HEK293 (cell line): ENCODE data around the gene AP1S1.
A peak's percentile ranks its signal among the peaks of the same experiment; 100 is the strongest.

Source experiments
- FEZF1 ChIP-seq: fragments of 450-650 bp; formaldehyde crosslinking; IDR thresholded peaks from 2 replicates; pipeline ENCODE4 v1.5.1; 2016; ENCODE audit warnings: missing biosample characterization, missing genetic modification characterization
- HIC1 ChIP-seq: fragments of 450-650 bp; formaldehyde crosslinking; IDR thresholded peaks from 2 replicates; pipeline ENCODE4 v1.5.1; 2016; ENCODE audit warnings: missing biosample characterization, missing genetic modification characterization
- KLF16 ChIP-seq: fragments of 450-650 bp; formaldehyde crosslinking; IDR thresholded peaks from 2 replicates; pipeline ENCODE4 v1.5.1; 2017; ENCODE audit warnings: missing biosample characterization, missing genetic modification characterization
- OVOL3 ChIP-seq: fragments of 450-650 bp; formaldehyde crosslinking; IDR thresholded peaks from 2 replicates; pipeline ENCODE4 v1.5.1; 2016; ENCODE audit warnings: missing biosample characterization, missing genetic modification characterization
- SETDB1 ChIP-seq: IDR thresholded peaks from one replicate; pipeline ENCODE4 v1.6.1; 2017; ENCODE audit warnings: mild to moderate bottlenecking, low read length, moderate library complexity, mixed read lengths; ENCODE audit not compliant: insufficient read length
- TCF7L2 ChIP-seq: IDR thresholded peaks from 2 replicates; pipeline ENCODE4 v1.6.1; 2011; ENCODE audit warnings: low read depth, mild to moderate bottlenecking, inconsistent platforms, low read length, moderate library complexity, borderline replicate concordance
- WT1 ChIP-seq: fragments of 450-650 bp; formaldehyde crosslinking; IDR thresholded peaks from 2 replicates; pipeline ENCODE4 v1.5.1; 2016; ENCODE audit warnings: missing biosample characterization, missing genetic modification characterization
- ZBTB10 ChIP-seq: fragments of 450-650 bp; formaldehyde crosslinking; IDR thresholded peaks from 2 replicates; pipeline ENCODE4 v1.5.1; 2016; ENCODE audit warnings: missing biosample characterization, missing genetic modification characterization
- ZEB2 ChIP-seq: fragments of 450-650 bp; formaldehyde crosslinking; IDR thresholded peaks from 2 replicates; pipeline ENCODE4 v1.5.1; 2016; ENCODE audit warnings: missing biosample characterization, missing genetic modification characterization
- ZFP41 ChIP-seq: fragments of 450-650 bp; formaldehyde crosslinking; IDR thresholded peaks from 2 replicates; pipeline ENCODE4 v1.5.1; 2016; ENCODE audit warnings: missing biosample characterization, missing genetic modification characterization, borderline replicate concordance
- ZFP69B ChIP-seq: fragments of 450-650 bp; formaldehyde crosslinking; IDR thresholded peaks from 2 replicates; pipeline ENCODE4 v1.5.1; 2016; ENCODE audit warnings: missing biosample characterization, missing genetic modification characterization
- ZNF148 ChIP-seq: fragments of 450-650 bp; formaldehyde crosslinking; IDR thresholded peaks from 2 replicates; pipeline ENCODE4 v1.5.0; 2017; ENCODE audit warnings: missing biosample characterization, missing genetic modification characterization, borderline replicate concordance
- ZNF2 ChIP-seq: fragments of 450-650 bp; formaldehyde crosslinking; IDR thresholded peaks from 2 replicates; pipeline ENCODE4 v1.5.1; 2016; ENCODE audit warnings: missing biosample characterization, missing genetic modification characterization
- ZNF202 ChIP-seq: fragments of 450-650 bp; formaldehyde crosslinking; IDR thresholded peaks from 2 replicates; pipeline ENCODE4 v1.5.1; 2016; ENCODE audit warnings: missing biosample characterization, missing genetic modification characterization, borderline replicate concordance
- ZNF211 ChIP-seq: fragments of 450-650 bp; formaldehyde crosslinking; IDR thresholded peaks from 2 replicates; pipeline ENCODE4 v1.5.1; 2016; ENCODE audit warnings: low read depth, missing biosample characterization, missing genetic modification characterization
- ZNF280D ChIP-seq: fragments of 450-650 bp; formaldehyde crosslinking; IDR thresholded peaks from 2 replicates; pipeline ENCODE4 v1.5.1; 2016; ENCODE audit warnings: missing biosample characterization, missing genetic modification characterization
- ZNF311 ChIP-seq: fragments of 450-650 bp; formaldehyde crosslinking; IDR thresholded peaks from 2 replicates; pipeline ENCODE4 v1.5.1; 2017; ENCODE audit warnings: missing biosample characterization, missing genetic modification characterization, borderline replicate concordance
- ZNF416 ChIP-seq: fragments of 450-650 bp; formaldehyde crosslinking; IDR thresholded peaks from 2 replicates; pipeline ENCODE4 v1.5.1; 2016; ENCODE audit warnings: missing biosample characterization, missing genetic modification characterization
- ZNF544 ChIP-seq: fragments of 450-650 bp; formaldehyde crosslinking; IDR thresholded peaks from 2 replicates; pipeline ENCODE4 v1.5.0; 2017; ENCODE audit warnings: missing biosample characterization, missing genetic modification characterization
- ZNF600 ChIP-seq: fragments of 450-650 bp; formaldehyde crosslinking; IDR thresholded peaks from 2 replicates; pipeline ENCODE4 v1.5.1; 2016; ENCODE audit warnings: missing biosample characterization, missing genetic modification characterization
- ZNF624 ChIP-seq: fragments of 450-650 bp; formaldehyde crosslinking; IDR thresholded peaks from 2 replicates; pipeline ENCODE4 v1.5.1; 2017; ENCODE audit warnings: missing biosample characterization, missing genetic modification characterization
- ZNF639 ChIP-seq: fragments of 450-650 bp; formaldehyde crosslinking; IDR thresholded peaks from 2 replicates; pipeline ENCODE4 v1.5.1; 2016; ENCODE audit warnings: missing biosample characterization, missing genetic modification characterization
- ZNF645 ChIP-seq: fragments of 450-650 bp; formaldehyde crosslinking; IDR thresholded peaks from 2 replicates; pipeline ENCODE4; 2016; ENCODE audit warnings: missing biosample characterization, missing genetic modification characterization
- ZNF76 ChIP-seq: fragments of 450-650 bp; formaldehyde crosslinking; IDR thresholded peaks from 2 replicates; pipeline ENCODE4; 2016; ENCODE audit warnings: low read depth, missing biosample characterization, missing genetic modification characterization, borderline replicate concordance
- ZSCAN4 ChIP-seq: fragments of 450-650 bp; formaldehyde crosslinking; IDR thresholded peaks from 2 replicates; pipeline ENCODE4 v1.5.1; 2017; ENCODE audit warnings: missing biosample characterization, missing genetic modification characterization

The AP1S1 gene

GRCh38 chr7:101166909-101167644, 12.8 kb downstream of the AP1S1 start (continued):
- TF ChIP-seq ZNF645 (tag by site-specific recombination) (no peak), ZNF202 (no peak), KLF16 (no peak), ZNF311 (tag by site-specific recombination) (no peak), ZNF76 (tag by site-specific recombination) (0 out of 2 replicates have a peak, but pooled peaks have one; percentile 10), SETDB1 (no peak), ZNF639 (tag by site-specific recombination) (no peak; the same call in 1 of the 2 replicates), OVOL3 (tag by site-specific recombination) (no peak), WT1 (tag by site-specific recombination) (peak; percentile 24; the same call in 1 of the 2 replicates), ZNF544 (tag by site-specific recombination) (no peak), ZNF600 (tag by site-specific recombination) (no peak), ZNF2 (tag by site-specific recombination) (no peak), TCF7L2 (no peak), HIC1 (tag by site-specific recombination) (peak; percentile 71), ZNF624 (tag by site-specific recombination) (no peak), ZNF416 (tag by site-specific recombination) (no peak), FEZF1 (tag by site-specific recombination) (no peak), ZNF211 (no peak), ZNF280D (tag by site-specific recombination) (no peak), ZNF148 (tag by site-specific recombination) (no peak), ZBTB10 (peak; percentile 66), ZFP69B (tag by site-specific recombination) (no peak), ZEB2 (tag by site-specific recombination) (no peak; the same call in 1 of the 2 replicates), ZFP41 (tag by site-specific recombination) (no peak), ZSCAN4 (tag by site-specific recombination) (no peak)
